GM12875 (cell line): ENCODE results near the gene UBAC2.

Experiments used
- H3K4me3 ChIP-seq: one replicate; pipeline ENCODE4 v1.5.1; 2011; ENCODE audit warnings: low read depth, low read length, control low read depth
- TF ChIP-seq, protein P1 (sequence below): IDR thresholded peaks from 2 replicates; pipeline ENCODE4 v1.5.1; 2011; ENCODE audit warnings: low read depth, mild to moderate bottlenecking, control low read depth, inconsistent platforms, low read length, moderate library complexity, borderline replicate concordance; ENCODE audit not compliant: insufficient read depth

Gene UBAC2

DNA sequence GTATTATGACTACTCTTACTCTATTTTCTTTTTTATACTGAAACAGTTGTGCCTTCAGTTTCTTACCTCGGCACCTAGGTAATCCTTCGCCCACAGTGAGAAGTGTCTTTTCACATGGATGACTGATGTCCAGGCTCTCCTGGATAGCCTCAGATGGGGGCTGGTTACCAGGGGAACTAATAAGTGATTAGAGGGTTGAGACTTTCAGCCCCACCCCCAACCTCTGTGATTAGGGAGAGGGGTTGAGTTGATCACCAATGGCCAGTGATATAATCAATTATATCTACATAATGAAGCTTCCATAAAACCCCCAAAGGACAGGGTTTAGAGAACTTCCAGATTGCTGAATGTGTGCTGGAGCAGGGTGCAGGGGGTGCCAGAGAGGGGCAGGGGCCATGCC lies 149.5 kb downstream of the UBAC2 start:
- TF ChIP-seq, protein P1, sequence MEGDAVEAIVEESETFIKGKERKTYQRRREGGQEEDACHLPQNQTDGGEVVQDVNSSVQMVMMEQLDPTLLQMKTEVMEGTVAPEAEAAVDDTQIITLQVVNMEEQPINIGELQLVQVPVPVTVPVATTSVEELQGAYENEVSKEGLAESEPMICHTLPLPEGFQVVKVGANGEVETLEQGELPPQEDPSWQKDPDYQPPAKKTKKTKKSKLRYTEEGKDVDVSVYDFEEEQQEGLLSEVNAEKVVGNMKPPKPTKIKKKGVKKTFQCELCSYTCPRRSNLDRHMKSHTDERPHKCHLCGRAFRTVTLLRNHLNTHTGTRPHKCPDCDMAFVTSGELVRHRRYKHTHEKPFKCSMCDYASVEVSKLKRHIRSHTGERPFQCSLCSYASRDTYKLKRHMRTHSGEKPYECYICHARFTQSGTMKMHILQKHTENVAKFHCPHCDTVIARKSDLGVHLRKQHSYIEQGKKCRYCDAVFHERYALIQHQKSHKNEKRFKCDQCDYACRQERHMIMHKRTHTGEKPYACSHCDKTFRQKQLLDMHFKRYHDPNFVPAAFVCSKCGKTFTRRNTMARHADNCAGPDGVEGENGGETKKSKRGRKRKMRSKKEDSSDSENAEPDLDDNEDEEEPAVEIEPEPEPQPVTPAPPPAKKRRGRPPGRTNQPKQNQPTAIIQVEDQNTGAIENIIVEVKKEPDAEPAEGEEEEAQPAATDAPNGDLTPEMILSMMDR, result no peak
- no peak overlapping the region for H3K4me3 ChIP-seq

DNA sequence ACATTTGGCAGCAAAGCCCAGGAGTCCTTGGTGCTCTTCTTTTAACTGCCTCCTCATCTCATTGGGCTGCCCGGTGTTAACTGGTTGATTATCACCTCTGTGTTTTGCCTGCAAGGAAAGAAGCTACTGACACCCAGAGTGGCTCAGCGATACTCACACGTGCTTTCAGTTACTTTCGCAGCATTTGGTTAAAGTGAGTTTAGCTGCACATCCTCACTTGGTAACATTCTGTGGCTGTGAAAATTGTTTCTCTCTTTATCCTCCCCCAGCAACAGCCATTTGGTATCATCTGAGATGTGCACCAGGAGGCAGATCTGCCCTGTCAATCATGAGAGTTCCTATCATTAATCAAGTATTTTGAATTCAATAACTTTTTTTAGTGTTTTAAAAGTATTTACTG lies 151.1 kb downstream of the UBAC2 start:
- no peak overlapping the region for H3K4me3 ChIP-seq
- TF ChIP-seq, protein P1, result no peak

DNA sequence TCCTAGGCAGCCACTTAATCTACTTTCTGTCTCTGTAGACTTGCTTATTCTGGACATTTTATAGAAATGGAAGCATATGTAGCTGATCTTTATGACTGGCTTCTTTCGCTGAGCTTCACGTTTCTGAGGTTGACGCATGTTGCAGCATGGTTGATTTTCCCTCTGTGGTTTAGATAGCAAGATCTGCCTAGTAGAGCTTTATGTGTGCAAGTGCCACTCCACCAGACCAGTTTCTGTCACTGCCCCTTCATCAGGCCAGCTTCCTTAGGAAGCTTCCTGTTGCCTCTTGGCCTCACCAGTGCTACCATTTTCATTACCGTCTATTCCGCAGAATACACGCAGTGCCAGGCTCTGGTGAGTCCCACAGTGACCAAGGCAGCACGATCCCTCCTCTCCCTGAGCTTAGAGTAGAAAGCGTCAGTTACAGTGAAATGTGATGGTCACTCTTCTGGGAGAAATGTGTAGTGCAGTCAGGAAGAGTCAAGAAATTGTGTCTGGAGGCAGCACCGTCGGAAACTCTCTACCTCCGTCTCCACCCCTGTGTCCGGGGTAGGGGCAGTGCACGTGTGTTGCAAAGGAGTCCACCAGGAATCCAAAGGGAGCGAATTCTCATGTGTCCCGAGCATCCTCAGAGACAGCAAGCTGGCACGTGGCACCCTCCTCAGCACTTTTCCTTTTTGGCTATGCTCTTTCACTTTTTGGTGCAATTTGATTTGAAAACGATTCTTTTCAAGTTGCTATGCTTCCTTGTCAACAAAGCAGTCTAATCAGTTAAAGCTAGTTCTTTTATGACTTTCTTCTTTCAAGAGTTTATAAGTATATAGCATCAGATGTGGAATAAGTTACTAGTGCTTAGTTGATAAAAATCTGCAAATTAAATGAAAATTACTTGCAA lies 151.9 kb downstream of the UBAC2 start:
- TF ChIP-seq, protein P1, result no peak
- H3K4me3 ChIP-seq, result no peak overlapping the region

DNA sequence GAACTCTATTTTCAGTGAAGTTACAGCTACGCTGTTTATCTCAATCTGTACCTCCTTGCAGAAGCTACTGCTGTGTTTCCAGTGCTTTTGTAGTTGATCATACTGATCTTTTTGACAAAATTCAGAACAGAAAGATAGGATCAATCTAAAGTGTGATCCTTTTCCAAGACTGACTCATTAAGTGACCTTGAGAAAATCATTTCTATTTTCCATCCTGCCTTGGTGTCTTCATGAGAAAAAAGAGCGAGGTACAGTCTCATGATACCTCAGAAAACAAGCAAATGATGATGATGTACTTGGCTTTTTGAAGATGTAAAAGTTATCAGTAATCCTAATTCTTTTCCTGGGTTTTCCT lies 152.6 kb downstream of the UBAC2 start:
- TF ChIP-seq, protein P1, result no peak
- H3K4me3 ChIP-seq, result no peak overlapping the region

DNA sequence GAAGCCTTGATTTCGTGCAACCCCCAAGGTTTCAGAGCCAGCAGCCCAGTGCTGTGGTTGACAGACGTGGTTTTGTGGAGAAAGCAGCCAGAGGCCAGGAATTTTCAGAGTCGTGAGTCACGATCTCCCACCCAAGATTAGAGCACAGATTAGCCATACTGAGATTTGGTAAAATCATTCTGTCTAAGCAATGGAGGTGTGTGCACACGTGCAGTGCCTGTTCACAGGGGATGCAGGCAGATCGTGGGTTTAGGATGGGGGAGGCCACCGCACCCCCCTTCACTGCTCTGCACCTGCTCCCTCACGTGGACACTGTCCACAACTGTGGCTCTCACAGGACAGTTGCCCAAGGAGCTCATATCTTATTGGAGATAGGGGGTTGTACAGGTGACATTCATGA lies 153.2 kb downstream of the UBAC2 start:
- TF ChIP-seq, protein P1, result no peak
- no peak overlapping the region for H3K4me3 ChIP-seq

DNA sequence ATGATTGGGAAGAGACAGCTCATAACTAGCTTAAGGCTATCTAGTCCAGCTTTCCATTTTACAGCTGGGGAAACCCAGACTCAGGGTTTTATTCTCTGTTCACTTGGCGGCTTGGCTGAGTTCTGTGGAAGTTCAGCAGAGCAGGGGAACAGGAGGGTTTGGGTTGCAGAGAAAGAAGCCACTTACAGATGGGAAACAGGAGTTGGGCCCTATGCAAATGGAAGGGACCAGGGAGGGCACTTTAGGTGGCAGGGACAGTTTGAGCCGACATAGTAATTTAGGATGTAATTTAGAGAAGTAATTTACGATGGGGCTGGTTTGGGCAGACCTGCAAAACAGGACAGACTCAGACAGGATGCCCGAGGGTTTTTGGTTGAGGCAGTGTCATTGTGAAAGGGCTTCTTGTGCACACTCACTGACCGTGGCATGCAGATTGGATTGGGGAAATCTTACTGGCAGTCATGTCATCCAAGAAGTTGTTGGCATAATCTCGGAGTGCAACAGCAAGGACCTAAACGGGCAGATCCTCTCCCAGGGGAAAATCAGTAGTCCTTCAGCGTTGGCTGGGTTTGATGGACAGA lies 153.8 kb downstream of the UBAC2 start:
- TF ChIP-seq, protein P1, result no peak
- H3K4me3 ChIP-seq, result no peak overlapping the region
